ENCODE data around the gene CDH23. TPM values are rescaled to one million over a fixed set of nuclear protein-coding genes. Genes with fewer than 3 reads are reported as not detected.

Gene CDH23
- total and polyA plus RNA-seq, 2 donors = 3.6 to 9.9 TPM

DNA sequence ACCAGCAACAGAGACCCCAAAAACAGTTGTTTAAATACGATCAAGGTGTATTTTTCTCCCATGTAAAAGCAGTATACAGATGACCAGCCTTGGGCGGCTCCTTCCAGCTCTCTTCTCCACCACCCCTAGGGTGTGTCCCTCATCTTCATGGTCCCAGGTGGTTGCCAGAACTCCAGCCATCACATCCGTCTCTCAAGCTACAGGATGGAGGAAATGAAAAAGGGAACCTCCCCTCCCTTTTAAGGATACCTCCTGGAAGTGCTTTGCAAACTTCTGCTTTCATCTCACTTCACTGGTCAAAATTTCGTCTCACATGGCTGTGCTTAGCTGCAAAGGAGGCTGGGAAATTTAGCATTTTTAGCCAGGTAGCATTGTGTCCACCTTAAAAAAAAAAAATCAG lies 263.6 kb downstream of the CDH23 start:
- DNase-seq (ENCODE audit: extremely low spot score) = no peak
- 92% methylated on average over 4 of the region's 4 CpGs for WGBS
- no peak overlapping the region for H3K4me3 ChIP-seq (ENCODE audit: low read depth, low read length)

GRCh38 chr10:71661060-71661622 lies 264.4 kb downstream of the CDH23 start:
- 79% methylated on average over 11 of the region's 11 CpGs for WGBS

More for the DNA sequence above, 263.6 kb downstream of the CDH23 start:
- no peak overlapping the region for H3K27ac ChIP-seq (ENCODE audit: low read depth)
- H3K36me3 ChIP-seq (ENCODE audit: insufficient read depth) = no peaks in the 10 kb centered on the region
- H3K4me1 ChIP-seq (ENCODE audit: insufficient read depth) = no peaks in the 10 kb centered on the region

DNA sequence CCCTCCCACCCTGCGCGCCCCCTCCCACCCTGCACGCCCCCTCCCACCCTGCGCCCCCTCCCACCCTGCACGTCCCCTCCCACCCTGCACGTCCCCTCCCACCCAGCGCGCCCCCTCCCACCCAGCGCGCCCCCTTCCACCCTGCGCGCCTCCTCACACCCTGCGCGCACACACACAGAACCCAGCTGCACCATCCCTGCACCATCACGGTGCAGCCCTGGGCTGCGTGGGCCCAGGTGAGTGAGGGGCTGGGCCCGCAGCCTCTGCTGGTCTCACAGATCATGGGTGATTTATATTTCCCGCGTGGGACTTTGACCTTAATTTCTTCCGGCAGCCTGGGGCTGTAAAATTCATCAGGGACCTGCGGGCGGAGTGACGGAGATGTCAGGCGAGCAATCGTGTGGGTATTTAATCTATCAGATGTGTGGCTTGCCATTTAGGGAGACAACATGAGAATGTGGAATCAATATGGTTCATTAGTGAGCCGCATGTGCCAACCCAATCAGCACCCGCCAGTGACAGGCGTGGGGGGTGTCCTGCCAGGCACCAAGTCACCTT lies 265.1 kb downstream of the CDH23 start:
- no peaks in the 10 kb centered on the region for H3K4me1 ChIP-seq (ENCODE audit: insufficient read depth)
- 85% methylated on average over 28 of the region's 28 CpGs for WGBS
- H3K4me3 ChIP-seq (ENCODE audit: low read depth, low read length) = no peak overlapping the region
- DNase-seq (ENCODE audit: extremely low spot score) = no peak
- H3K27ac ChIP-seq (ENCODE audit: low read depth) = no peak overlapping the region
- no peaks in the 10 kb centered on the region for H3K36me3 ChIP-seq (ENCODE audit: insufficient read depth)

More at GRCh38 chr10:71661060-71661622, 264.4 kb downstream of the CDH23 start:
- Histone ChIP-seq H3K4me3 (ENCODE audit: low read depth, low read length) (no peak overlapping the region), H3K27ac (ENCODE audit: low read depth) (no peak overlapping the region), H3K4me1 (ENCODE audit: insufficient read depth) (no peaks in the 10 kb centered on the region), H3K36me3 (ENCODE audit: insufficient read depth) (no peaks in the 10 kb centered on the region)
- DNase-seq (ENCODE audit: extremely low spot score) = no peak

DNA sequence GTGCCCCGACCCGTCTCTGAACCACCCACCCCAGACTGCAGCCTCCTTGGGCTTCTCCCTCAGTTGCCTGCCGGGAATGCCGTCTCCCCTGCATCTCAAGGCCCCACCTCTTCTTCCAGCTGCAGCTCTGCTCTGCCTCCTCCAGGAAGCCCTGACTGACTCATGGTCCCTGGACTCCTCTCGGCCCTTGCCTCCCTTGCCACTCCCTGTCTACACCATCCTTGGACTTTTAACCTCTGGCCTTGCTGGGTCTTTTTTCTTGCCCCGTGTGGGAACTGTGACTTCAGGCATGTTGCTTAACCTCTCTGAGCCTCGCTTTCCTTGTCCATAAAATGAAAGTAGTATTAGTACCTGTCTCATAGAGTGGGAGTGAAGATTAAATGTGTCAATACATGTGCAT lies 266.6 kb downstream of the CDH23 start:
- DNase-seq (ENCODE audit: extremely low spot score) = no peak
- Histone ChIP-seq H3K4me3 (ENCODE audit: low read depth, low read length) (no peak overlapping the region), H3K27ac (ENCODE audit: low read depth) (no peak overlapping the region), H3K36me3 (ENCODE audit: insufficient read depth) (no peaks in the 10 kb centered on the region), H3K4me1 (ENCODE audit: insufficient read depth) (no peaks in the 10 kb centered on the region)
- 89% methylated on average over 7 of the region's 7 CpGs for WGBS

GRCh38 chr10:71664585-71664984 lies 267.9 kb downstream of the CDH23 start:
- no peak overlapping the region for H3K27ac ChIP-seq (ENCODE audit: low read depth)
- 71% methylated on average over 2 of the region's 2 CpGs for WGBS
- H3K36me3 ChIP-seq (ENCODE audit: insufficient read depth) = no peaks in the 10 kb centered on the region
- no peak for DNase-seq (ENCODE audit: extremely low spot score)
- H3K4me1 ChIP-seq (ENCODE audit: insufficient read depth) = no peaks in the 10 kb centered on the region
- no peak overlapping the region for H3K4me3 ChIP-seq (ENCODE audit: low read depth, low read length)

DNA sequence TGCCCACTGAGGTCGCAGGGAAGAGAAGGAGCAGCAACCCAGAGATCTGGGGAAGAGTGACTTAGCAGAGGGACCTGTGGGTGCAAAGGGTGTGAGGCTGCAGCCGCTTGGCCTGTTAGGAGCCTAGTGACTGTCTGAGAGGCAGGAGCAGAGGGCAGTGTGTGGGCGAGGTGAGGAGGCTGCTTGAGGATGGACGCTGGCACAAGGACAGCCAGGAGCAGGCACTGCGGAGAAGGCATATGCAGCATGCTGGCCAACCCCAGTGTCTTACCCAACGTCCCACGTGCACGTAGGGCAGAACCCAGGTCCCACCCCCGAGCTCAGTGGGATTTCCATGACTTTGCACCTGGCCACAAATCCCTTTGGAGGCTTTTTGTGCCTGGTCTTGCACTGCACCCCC lies 268.7 kb downstream of the CDH23 start:
- Histone ChIP-seq H3K36me3 (ENCODE audit: insufficient read depth) (no peaks in the 10 kb centered on the region), H3K27ac (ENCODE audit: low read depth) (no peak overlapping the region), H3K4me1 (ENCODE audit: insufficient read depth) (no peaks in the 10 kb centered on the region), H3K4me3 (ENCODE audit: low read depth, low read length) (no peak overlapping the region)
- 82% methylated on average over 9 of the region's 9 CpGs for WGBS
- DNase-seq (ENCODE audit: extremely low spot score) = no peak

- DNase-seq (ENCODE audit: extremely low spot score) = no peak
Observed at GRCh38 chr10:71666639-71667386, 270.1 kb downstream of the CDH23 start.

GRCh38 chr10:71667387-71667752 lies 270.6 kb downstream of the CDH23 start:
- Histone ChIP-seq H3K36me3 (ENCODE audit: insufficient read depth) (no peaks in the 10 kb centered on the region), H3K4me3 (ENCODE audit: low read depth, low read length) (no peak overlapping the region), H3K27ac (ENCODE audit: low read depth) (no peak overlapping the region), H3K4me1 (ENCODE audit: insufficient read depth) (no peaks in the 10 kb centered on the region)
- no peak for DNase-seq (ENCODE audit: extremely low spot score)
- 49% methylated on average over 5 of the region's 5 CpGs for WGBS

More at GRCh38 chr10:71666639-71667386, 270.1 kb downstream of the CDH23 start:
- no peak overlapping the region for H3K4me3 ChIP-seq (ENCODE audit: low read depth, low read length)
- no peak overlapping the region for H3K27ac ChIP-seq (ENCODE audit: low read depth)
- no peaks in the 10 kb centered on the region for H3K36me3 ChIP-seq (ENCODE audit: insufficient read depth)
- 64% methylated on average over 18 of the region's 18 CpGs for WGBS
- H3K4me1 ChIP-seq (ENCODE audit: insufficient read depth) = no peaks in the 10 kb centered on the region

- WGBS = 85% methylated on average over 16 of the region's 16 CpGs
- H3K36me3 ChIP-seq (ENCODE audit: insufficient read depth) = no peaks in the 10 kb centered on the region
- no peak for DNase-seq (ENCODE audit: extremely low spot score)
- no peaks in the 10 kb centered on the region for H3K4me1 ChIP-seq (ENCODE audit: insufficient read depth)
- H3K27ac ChIP-seq (ENCODE audit: low read depth) = no peak overlapping the region
- H3K4me3 ChIP-seq (ENCODE audit: low read depth, low read length) = no peak overlapping the region
Observed at GRCh38 chr10:71671994-71672946, 275.6 kb downstream of the CDH23 start.

DNA sequence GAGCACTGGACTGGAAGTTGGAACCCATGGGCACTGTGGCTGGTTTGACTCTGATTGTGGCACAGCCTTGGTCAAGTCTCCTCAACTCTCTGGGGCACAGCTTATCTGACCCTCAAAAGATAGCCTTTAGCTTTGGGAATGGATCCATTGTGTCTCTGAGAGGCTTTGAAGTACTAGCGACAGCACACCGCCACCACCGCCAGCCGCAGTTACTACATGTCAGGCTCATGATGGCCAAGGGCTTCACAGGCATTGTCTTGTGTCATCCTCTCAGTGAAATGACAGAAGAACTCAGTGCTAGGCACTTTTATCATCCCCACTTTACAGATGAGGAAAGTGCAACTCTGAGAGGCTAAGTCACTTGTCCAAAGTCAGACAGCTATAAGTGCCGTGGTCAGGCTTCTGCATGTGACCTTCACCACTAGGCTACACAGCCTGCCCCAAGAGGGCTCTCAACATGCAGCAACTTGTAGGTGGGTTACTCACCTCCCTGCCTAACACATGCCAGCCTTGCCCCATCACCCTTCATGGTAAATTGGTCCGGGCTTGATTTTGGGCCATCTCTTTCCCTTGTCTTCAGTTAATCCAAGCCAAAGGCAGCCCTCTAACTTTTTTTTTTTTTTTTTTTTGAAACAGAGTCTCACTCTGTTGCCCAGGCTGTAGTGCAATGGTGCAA lies 278.7 kb downstream of the CDH23 start:
- Histone ChIP-seq H3K4me3 (ENCODE audit: low read depth, low read length) (no peak overlapping the region), H3K27ac (ENCODE audit: low read depth) (no peak overlapping the region), H3K4me1 (ENCODE audit: insufficient read depth) (no peaks in the 10 kb centered on the region), H3K36me3 (ENCODE audit: insufficient read depth) (no peaks in the 10 kb centered on the region)
- no peak for DNase-seq (ENCODE audit: extremely low spot score)
- WGBS = 99% methylated on average over 6 of the region's 6 CpGs

GRCh38 chr10:71677261-71677660 lies 280.5 kb downstream of the CDH23 start:
- Histone ChIP-seq H3K27ac (ENCODE audit: low read depth) (no peak overlapping the region), H3K4me3 (ENCODE audit: low read depth, low read length) (no peak overlapping the region), H3K36me3 (ENCODE audit: insufficient read depth) (no peaks in the 10 kb centered on the region), H3K4me1 (ENCODE audit: insufficient read depth) (no peaks in the 10 kb centered on the region)
- WGBS = 94% methylated on average over 17 of the region's 17 CpGs
- DNase-seq (ENCODE audit: extremely low spot score) = no peak

DNA sequence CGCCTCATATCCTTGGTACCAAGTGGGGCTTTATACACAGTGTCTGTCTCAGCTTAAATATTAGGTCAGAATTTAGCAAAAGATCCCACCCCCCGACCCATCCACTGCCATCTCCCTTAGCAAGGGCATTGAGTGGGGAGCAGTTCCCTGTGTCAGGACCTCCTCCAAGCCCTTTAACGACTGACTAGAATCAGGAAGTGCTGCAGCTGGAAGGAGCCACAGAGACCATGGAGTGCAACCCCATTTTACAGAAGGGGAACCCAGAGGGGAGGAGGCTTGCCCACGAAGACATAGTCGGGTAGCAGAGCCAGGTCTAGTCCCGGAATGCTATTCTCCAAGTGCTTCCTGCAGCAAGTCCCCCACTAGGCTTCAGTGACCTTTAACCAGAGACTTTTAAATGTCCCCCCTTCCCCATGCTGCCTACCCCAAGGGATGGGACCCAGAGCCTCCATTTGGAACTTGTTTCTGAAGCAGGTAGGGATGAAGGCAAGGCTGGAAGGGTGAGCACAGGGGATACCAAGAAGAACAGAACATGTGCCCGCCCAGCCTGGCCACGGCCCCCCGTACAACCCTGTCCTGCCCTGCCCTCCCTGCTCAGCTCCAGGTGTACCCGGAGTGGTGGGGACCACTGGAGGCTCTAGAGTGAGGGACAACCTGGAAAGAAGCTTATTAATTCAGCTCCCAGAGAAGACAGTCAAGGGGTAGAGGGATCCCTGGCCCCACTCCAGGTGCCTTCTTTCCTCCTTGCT lies 281.5 kb downstream of the CDH23 start:
- DNase-seq (ENCODE audit: extremely low spot score) = no peak
- no peaks in the 10 kb centered on the region for H3K4me1 ChIP-seq (ENCODE audit: insufficient read depth)
- WGBS = 82% methylated on average over 10 of the region's 10 CpGs
- no peak overlapping the region for H3K4me3 ChIP-seq (ENCODE audit: low read depth, low read length)
- H3K36me3 ChIP-seq (ENCODE audit: insufficient read depth) = no peaks in the 10 kb centered on the region
- H3K27ac ChIP-seq (ENCODE audit: low read depth) = no peak overlapping the region

All from urinary bladder (tissue), 4 donors.